Duodenal mucosa (tissue), 2 donors: ENCODE data around the gene MXI1.
"Not testable (repeated sequence)": the region's sequence is repeated elsewhere in the genome, so short reads cannot be mapped to it uniquely, and the experiment has no call there.

Source experiments
- H3K27ac ChIP-seq: one replicate; pipeline ENCODE4 v1.7.0; 2013; ENCODE audit warnings: low read depth, low read length
- H3K27me3 ChIP-seq, 2 donors: one replicate each; pipeline ENCODE4 v1.7.0; 2013; ENCODE audit warnings: low read length in 2 of 2, control low read depth in 1 of 2; ENCODE audit not compliant: insufficient read depth in 2 of 2, control insufficient read depth in 1 of 2
- H3K36me3 ChIP-seq, 2 donors: one replicate each; pipeline ENCODE4 v1.7.0; 2013; ENCODE audit warnings: low read length in 2 of 2, control low read depth in 1 of 2; ENCODE audit not compliant: insufficient read depth in 2 of 2, control insufficient read depth in 1 of 2
- H3K4me1 ChIP-seq, 2 donors: one replicate each; pipeline ENCODE4 v1.7.0; 2013; ENCODE audit warnings: low read length in 2 of 2, control low read depth in 1 of 2; ENCODE audit not compliant: insufficient read depth in 2 of 2, control insufficient read depth in 1 of 2
- H3K4me3 ChIP-seq, 2 donors: one replicate each; pipeline ENCODE4 v1.7.0; 2013; ENCODE audit warnings: low read length in 2 of 2, low read depth in 1 of 2
- H3K9ac ChIP-seq, 2 donors: one replicate each; pipeline ENCODE4 v1.7.0; 2013; ENCODE audit warnings: low read length in 2 of 2, low read depth in 1 of 2
- H3K9me3 ChIP-seq, 2 donors: one replicate each; pipeline ENCODE4 v1.7.0; 2013; ENCODE audit warnings: low read length in 2 of 2, control low read depth in 1 of 2; ENCODE audit not compliant: control insufficient read depth in 1 of 2

MXI1 gene

DNA sequence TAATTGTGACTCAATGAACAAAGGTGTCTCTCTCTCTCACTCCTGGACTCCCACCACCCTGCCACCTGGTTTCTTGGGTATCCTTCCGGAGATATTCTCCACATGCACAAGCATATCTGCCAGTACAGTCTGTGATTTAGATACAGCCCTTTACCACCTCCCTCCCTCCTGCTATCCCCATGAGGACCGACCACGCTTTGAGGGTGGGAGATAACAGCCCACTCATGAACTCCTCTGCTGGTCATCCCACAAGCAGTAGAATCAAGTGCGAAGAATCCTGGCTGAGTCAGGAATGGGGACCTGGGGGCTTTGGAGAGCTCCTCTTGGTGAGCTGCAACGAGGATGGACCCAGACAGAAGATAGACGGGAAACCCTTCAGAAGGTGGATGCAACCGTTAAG lies 28.2 kb upstream of the MXI1 start:
- Histone ChIP-seq H3K27me3 (no peaks in the 10 kb centered on the region), H3K36me3 (no peaks in the 10 kb centered on the region), H3K9me3 (no peaks in the 10 kb centered on the region), H3K27ac (no peak overlapping the region), H3K9ac (no peak overlapping the region), H3K4me3 (no peak overlapping the region), H3K4me1 (no peaks in the 10 kb centered on the region)

DNA sequence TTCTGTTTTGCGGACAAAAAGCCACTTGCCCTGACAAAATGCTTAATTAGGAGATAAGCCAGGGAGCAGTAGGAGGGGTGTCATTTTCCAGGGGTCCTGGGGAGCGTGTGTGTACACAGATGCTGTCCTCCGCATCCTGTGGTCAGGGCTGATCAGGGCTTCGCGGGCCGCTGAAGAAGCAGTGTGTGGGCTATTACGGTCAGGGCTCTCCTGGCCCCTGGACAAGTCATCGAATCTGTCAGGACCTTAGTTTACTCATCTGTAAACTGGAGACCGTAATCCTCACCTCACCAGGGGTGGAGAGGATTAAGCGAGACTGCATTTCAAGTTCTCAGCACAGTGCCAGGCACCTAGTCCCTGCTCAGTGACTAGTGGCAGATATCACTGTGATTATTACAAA lies 26.0 kb upstream of the MXI1 start:
- H3K9me3 ChIP-seq = no peaks in the 10 kb centered on the region
- no peak overlapping the region for H3K27ac ChIP-seq
- no peak overlapping the region for H3K9ac ChIP-seq
- H3K4me3 ChIP-seq = no peak overlapping the region
- no peaks in the 10 kb centered on the region for H3K36me3 ChIP-seq
- H3K27me3 ChIP-seq = no peaks in the 10 kb centered on the region
- H3K4me1 ChIP-seq = no peaks in the 10 kb centered on the region

DNA sequence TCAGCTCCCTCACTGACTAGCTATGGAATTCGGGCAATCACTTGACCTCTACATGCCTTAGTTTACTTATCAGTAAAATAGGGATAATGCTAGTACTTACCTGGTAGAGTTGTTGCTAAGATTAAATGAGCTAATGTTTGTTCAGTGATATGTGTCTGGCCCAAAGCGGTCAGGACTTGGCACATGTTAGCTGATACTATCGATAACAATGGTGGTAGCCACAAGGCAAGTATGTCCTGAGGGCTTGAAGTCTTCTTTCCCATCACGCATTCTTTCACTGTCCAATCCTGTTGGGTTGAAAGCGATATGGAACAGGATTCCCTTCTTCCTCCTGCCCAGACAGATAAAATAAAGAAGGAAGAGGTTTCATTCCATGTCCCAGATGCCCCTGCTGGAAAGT lies 25.5 kb upstream of the MXI1 start:
- Histone ChIP-seq H3K9ac (no peak overlapping the region), H3K4me3 (no peak overlapping the region), H3K27ac (no peak overlapping the region), H3K36me3 (no peaks in the 10 kb centered on the region), H3K27me3 (no peaks in the 10 kb centered on the region), H3K4me1 (no peaks in the 10 kb centered on the region), H3K9me3 (no peaks in the 10 kb centered on the region)

DNA sequence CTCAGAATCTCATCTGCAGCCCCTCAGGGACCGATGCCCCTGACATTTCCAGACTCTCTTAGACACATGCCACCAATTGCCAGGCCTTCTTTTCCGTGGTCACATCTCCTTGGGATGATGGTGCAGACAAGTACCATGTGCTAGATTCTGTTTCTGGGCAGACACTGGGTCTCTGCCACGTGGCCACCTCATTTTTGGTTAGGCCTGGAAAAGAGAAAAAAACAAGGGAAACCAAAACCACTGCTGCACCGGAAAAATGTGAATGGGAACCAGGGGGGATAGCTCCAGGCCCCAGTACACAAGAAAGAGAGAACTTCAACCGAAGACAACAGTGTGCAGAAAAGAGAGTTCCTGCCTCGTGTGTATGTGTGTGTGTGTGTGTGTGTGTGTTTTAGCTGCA lies 23.0 kb upstream of the MXI1 start:
- Histone ChIP-seq H3K9me3 (no peaks in the 10 kb centered on the region), H3K4me1 (no peaks in the 10 kb centered on the region), H3K9ac (no peak overlapping the region), H3K27ac (no peak overlapping the region), H3K27me3 (no peaks in the 10 kb centered on the region), H3K36me3 (no peaks in the 10 kb centered on the region), H3K4me3 (no peak overlapping the region)

DNA sequence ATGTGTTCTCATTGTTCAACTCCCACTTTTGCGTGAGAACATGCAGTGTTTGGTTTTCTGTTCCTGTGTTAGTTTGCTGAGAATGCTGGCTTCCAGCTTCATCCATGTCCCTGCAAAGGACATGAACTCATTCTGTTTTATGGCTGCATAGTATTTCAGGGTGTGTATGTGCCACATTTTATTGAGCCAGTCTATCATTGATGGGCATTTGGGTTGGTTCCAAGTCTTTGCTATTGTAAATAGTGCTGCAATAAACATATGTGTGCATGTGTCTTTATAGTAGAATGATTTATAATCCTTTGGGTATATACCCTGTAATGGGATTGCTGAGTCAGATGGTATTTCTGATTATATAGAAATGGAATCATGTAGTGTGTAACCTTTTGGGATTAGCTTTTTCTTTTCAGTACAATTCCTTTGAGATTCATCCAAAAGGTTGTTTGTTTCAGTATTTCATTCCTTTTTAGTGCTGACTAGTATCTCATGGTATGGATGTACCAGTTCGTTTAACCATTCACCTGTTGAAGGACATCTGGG lies 21.7 kb upstream of the MXI1 start:
- not testable (repeated sequence) for H3K27ac ChIP-seq, H3K9me3 ChIP-seq

DNA sequence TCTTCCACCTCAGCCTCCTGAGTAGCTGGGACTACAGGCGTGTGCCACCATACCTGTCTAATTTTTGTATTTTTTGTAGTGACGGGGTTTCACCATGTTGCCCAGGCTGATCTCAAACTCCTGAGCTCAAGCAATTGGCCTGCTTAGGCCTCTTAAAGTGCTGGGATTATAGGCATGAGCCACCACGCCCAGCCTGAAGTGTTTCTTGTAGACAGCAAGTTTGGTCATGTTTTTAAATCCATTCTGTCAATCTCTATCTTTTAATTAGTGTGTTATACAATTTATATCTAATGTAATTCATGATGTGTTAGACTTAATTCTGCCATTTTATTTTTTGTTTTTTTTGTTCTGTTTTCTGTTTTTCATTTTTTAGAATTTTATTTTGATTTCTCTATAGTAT lies 17.2 kb upstream of the MXI1 start:
- Histone ChIP-seq H3K4me3 (no peak overlapping the region), H3K9ac (no peak overlapping the region), H3K27ac (no peak overlapping the region), H3K36me3 (no peaks in the 10 kb centered on the region), H3K9me3 (no peaks in the 10 kb centered on the region), H3K4me1 (no peaks in the 10 kb centered on the region), H3K27me3 (no peaks in the 10 kb centered on the region)

More for the DNA sequence above, 21.7 kb upstream of the MXI1 start:
- not testable (repeated sequence) for H3K4me3 ChIP-seq, H3K27me3 ChIP-seq, H3K36me3 ChIP-seq, H3K4me1 ChIP-seq, H3K9ac ChIP-seq

DNA sequence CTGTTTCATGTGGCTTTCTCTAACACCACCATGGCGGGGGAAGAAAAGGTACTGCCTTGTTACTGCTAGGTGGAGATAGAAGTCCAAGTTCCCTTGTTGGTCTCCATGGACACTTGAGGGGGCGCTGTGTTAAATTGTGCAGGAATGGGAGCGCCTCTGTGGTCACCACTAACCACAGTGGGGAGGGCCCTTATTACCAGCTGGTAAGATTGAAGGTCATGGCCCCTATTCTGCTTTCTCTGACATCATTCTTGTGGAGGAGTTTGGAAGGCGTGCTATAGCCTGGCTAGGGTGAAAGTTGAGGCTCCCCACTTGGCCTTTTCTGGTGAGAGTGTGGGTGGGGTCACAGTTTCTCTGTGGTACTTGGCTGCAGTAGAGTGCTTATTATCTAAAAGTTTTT lies 14.9 kb upstream of the MXI1 start:
- Histone ChIP-seq H3K27me3 (no peaks in the 10 kb centered on the region), H3K9ac (no peak overlapping the region), H3K27ac (no peak overlapping the region), H3K9me3 (no peaks in the 10 kb centered on the region), H3K4me1 (no peaks in the 10 kb centered on the region), H3K36me3 (no peaks in the 10 kb centered on the region), H3K4me3 (no peak overlapping the region)

DNA sequence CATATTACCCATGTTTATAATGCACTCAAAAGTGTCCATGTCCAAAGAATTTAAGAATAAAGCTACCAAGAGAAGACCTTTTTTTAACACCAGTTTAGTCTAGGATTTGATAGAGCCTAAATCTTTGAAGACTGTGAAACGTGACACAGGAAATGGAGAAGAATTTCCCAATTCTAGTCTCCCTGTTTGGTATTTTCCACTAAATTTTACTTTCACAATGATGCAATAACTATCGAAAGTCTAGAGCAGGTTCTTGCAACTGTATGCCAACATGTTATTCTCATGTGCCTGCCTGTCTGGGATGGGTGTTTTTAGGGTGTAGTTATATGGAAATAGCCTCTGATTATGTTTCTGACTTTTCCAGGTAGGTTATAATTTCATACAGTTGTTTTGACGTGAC lies 6.9 kb upstream of the MXI1 start:
- no peak overlapping the region for H3K27ac ChIP-seq
- peaks cover 15 to 19% of the 10 kb centered on the region in 2 donors for H3K4me1 ChIP-seq
- no peaks in the 10 kb centered on the region for H3K36me3 ChIP-seq
- no peak overlapping the region for H3K4me3 ChIP-seq
- H3K9me3 ChIP-seq = no peaks in the 10 kb centered on the region
- H3K9ac ChIP-seq = no peak overlapping the region
- H3K27me3 ChIP-seq = no peaks in the 10 kb centered on the region

DNA sequence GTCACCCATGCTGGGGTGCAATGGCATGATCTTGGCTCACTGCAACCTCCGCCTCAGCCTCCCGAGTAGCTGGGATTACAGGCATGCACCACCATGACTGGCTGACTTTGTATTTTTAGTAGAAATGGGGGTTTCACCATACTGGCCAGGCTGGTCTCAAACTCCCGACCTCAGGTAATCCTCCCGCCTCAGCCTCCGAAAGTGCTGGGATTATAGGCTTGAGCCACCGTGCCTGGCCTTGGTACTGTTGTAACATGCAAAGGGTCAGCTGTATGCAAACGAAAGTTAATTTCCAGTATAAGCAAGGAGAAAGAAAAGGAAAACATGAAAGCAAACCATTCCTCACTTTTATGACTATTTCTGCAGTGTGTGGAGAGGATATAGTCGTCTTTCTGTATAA lies 6.4 kb upstream of the MXI1 start:
- not testable (repeated sequence) for H3K9me3 ChIP-seq, H3K27me3 ChIP-seq, H3K4me3 ChIP-seq, H3K27ac ChIP-seq, H3K9ac ChIP-seq, H3K36me3 ChIP-seq
- peaks cover 15 to 19% of the 10 kb centered on the region in 2 donors for H3K4me1 ChIP-seq

DNA sequence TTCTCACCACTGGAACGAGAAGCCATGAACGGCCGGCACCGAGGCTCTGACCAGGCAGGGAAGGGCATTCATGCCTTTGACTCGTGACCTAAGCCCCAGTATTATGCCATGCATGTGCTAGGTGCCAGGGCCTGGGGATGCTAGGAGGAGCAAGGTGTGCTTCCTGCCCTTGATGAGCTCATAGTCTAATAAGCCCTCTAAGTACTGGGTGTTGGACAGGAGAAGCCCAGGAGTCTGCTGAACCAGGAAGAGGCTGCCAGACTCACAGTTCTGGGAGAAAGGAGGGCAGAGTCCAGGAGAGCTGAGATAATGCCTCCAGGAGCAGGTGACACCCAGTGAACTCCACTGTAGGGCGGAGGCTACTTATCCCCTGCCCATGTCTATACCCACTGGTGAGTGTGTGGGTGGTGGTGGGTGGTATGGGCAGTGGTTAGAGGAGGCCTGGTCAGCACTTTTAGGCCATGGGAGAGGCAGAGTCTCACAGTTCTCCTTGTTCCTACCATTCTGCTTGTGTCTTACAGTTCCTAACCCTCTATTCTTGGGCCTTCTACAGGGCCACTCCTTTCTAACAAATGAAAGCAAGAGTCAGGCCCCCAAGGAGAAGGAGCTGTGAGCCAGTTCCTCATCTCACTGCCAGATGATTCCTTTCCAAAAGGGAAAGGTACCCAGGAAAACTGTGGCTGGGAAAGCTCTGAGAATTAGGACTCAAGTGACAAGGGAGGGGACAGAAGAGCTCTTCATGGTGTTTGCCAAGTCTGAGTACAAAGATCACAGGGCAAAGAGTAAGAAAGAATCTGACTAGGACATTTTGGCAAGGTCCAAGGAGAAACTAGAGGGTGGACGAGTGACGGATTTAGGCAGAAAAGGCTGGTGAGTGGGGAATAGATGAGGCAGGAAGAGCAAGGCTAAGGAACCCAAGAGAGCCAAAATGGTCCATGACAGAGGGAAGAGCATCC lies 3.6 kb upstream of the MXI1 start:
- H3K36me3 ChIP-seq = no peaks in the 10 kb centered on the region
- peak overlapping the region; percentile 68 for H3K27ac ChIP-seq
- H3K27me3 ChIP-seq = no peaks in the 10 kb centered on the region
- no peaks in the 10 kb centered on the region for H3K9me3 ChIP-seq
- peak overlapping the region in 1 of 2 donors; percentile 13 for H3K9ac ChIP-seq
- peak overlapping the region in 1 of 2 donors; percentile 18 for H3K4me3 ChIP-seq
- peaks cover 19 to 22% of the 10 kb centered on the region in 2 donors for H3K4me1 ChIP-seq
